CD14-positive monocyte (primary cell): ENCODE measurements around the gene PA2G4. TPM values are rescaled to one million over a fixed set of nuclear protein-coding genes. Genes with fewer than 3 reads are reported as not detected.

Experiments
- DNase-seq, 3 donors: peaks; one replicate each; pipeline ENCODE4 v3.0.0-alpha.2; 2011 to 2022
- H2AFZ ChIP-seq: 2 replicates; pipeline ENCODE4 v1.6.0; 2012; ENCODE audit warnings: mild to moderate bottlenecking, low read depth, low read length, inconsistent platforms; ENCODE audit not compliant: insufficient read depth, poor library complexity, severe bottlenecking
- H3K27ac ChIP-seq, 2 donors: 1 replicate in 1 of 2; 2 replicates in 1 of 2; pipeline ENCODE4 v1.5.1; 2012 to 2013; ENCODE audit warnings: low read length in 2 of 2, control low read depth in 1 of 2, inconsistent platforms in 1 of 2, low read depth in 1 of 2, mild to moderate bottlenecking in 1 of 2
- H3K27me3 ChIP-seq, 2 donors: one replicate each; pipeline versions ENCODE4 v1.6.0 to v1.6.1; 2011 to 2013; ENCODE audit warnings: low read length in 2 of 2; ENCODE audit not compliant: control insufficient read depth in 2 of 2, insufficient read depth in 2 of 2
- H3K36me3 ChIP-seq, 2 donors: replicated peaks in 1 of 2; 1 replicate in 1 of 2; 2 replicates in 1 of 2; pipeline versions ENCODE4 v1.5.1 to v1.6.1; 2012 to 2013; ENCODE audit warnings: low read length in 2 of 2, control low read depth in 1 of 2, inconsistent platforms in 1 of 2, mild to moderate bottlenecking in 1 of 2; ENCODE audit not compliant: insufficient read depth in 2 of 2, control insufficient read depth in 1 of 2
- H3K4me1 ChIP-seq, 2 donors: 1 replicate in 1 of 2; 2 replicates in 1 of 2; pipeline versions ENCODE4 v1.5.1 to v1.6.1; 2012 to 2013; ENCODE audit warnings: low read length in 2 of 2, control low read depth in 1 of 2, inconsistent platforms in 1 of 2, mild to moderate bottlenecking in 1 of 2, moderate library complexity in 1 of 2; ENCODE audit not compliant: insufficient read depth in 2 of 2, control insufficient read depth in 1 of 2
- H3K4me2 ChIP-seq: replicated peaks from 2 replicates; pipeline ENCODE3; 2012; ENCODE audit warnings: low read length, moderate library complexity, mild to moderate bottlenecking; ENCODE audit not compliant: poor library complexity, severe bottlenecking; ENCODE audit errors: extremely low read depth
- H3K4me3 ChIP-seq, 3 experiments: fragments of 200-600 bp in 1 of 3; sonication (generic) in 1 of 3; replicated peaks in 1 of 3; 1 replicate in 2 of 3; 2 replicates in 1 of 3; pipeline ENCODE4 v1.5.1; 2011 to 2013; ENCODE audit warnings: low read length in 3 of 3, mild to moderate bottlenecking in 3 of 3, control low read depth in 2 of 3, low read depth in 2 of 3, inconsistent platforms in 1 of 3, moderate library complexity in 1 of 3
- H3K79me2 ChIP-seq: 2 replicates; pipeline ENCODE4 v1.6.0; 2012; ENCODE audit warnings: mild to moderate bottlenecking, control low read depth, inconsistent platforms, low read length, moderate library complexity; ENCODE audit not compliant: insufficient read depth
- H3K9ac ChIP-seq: 2 replicates; pipeline ENCODE4 v1.6.0; 2017; ENCODE audit warnings: low read length, mild to moderate bottlenecking; ENCODE audit not compliant: insufficient read depth, poor library complexity, severe bottlenecking
- H3K9me3 ChIP-seq, 2 donors: replicated peaks in 1 of 2; 1 replicate in 1 of 2; 2 replicates in 1 of 2; pipeline versions ENCODE4 v1.5.1 to v1.6.1; 2012 to 2013; ENCODE audit warnings: low read length in 2 of 2, control low read depth in 1 of 2; ENCODE audit not compliant: control insufficient read depth in 1 of 2, insufficient read depth in 1 of 2
- H4K20me1 ChIP-seq: 2 replicates; pipeline ENCODE4 v1.6.0; 2012; ENCODE audit warnings: mild to moderate bottlenecking, low read length, control low read depth, moderate library complexity; ENCODE audit not compliant: insufficient read depth
- H3K27ac Mint-ChIP-seq, 7 donors: one replicate each; pipeline ENCODE4 v1.8.0; 2020; ENCODE audit warnings: mild to moderate bottlenecking in 7 of 7, mixed read lengths in 7 of 7, moderate library complexity in 6 of 7, inconsistent platforms in 2 of 7
- H3K27me3 Mint-ChIP-seq, 3 donors: one replicate each; pipeline ENCODE4 v1.8.0; 2021 to 2022; ENCODE audit warnings: low read depth in 3 of 3, mild to moderate bottlenecking in 3 of 3, mixed read lengths in 3 of 3, moderate library complexity in 3 of 3, inconsistent platforms in 1 of 3
- H3K36me3 Mint-ChIP-seq, 2 donors: one replicate each; pipeline ENCODE4 v1.8.0; 2020; ENCODE audit warnings: mixed read lengths in 2 of 2, inconsistent platforms in 1 of 2, mild to moderate bottlenecking in 1 of 2
- H3K4me1 Mint-ChIP-seq: one replicate; pipeline ENCODE4 v1.8.0; 2020; ENCODE audit warnings: mild to moderate bottlenecking, mixed read lengths
- H3K4me3 Mint-ChIP-seq, 2 donors: one replicate each; pipeline ENCODE4 v1.8.0; 2020; ENCODE audit warnings: mild to moderate bottlenecking in 2 of 2, mixed read lengths in 2 of 2, moderate library complexity in 1 of 2
- H3K9me3 Mint-ChIP-seq, 7 donors: one replicate each; pipeline ENCODE4 v1.8.0; 2020 to 2022; ENCODE audit warnings: mixed read lengths in 7 of 7, mild to moderate bottlenecking in 6 of 7, moderate library complexity in 6 of 7, inconsistent platforms in 2 of 7
- CTCF ChIP-seq: fragments of 200-600 bp; IDR thresholded peaks from one replicate; pipeline ENCODE4 v1.8.0; 2022; ENCODE audit warnings: antibody characterized with exemption, mild to moderate bottlenecking
- WGBS: methylation state at CpG from one replicate; pipeline ENCODE4 v1.1.5; 2013; ENCODE audit warnings: missing lambda C conversion rate; ENCODE audit not compliant: insufficient coverage; 5-methylcytosine and 5-hydroxymethylcytosine counted together
- intact Hi-C, 2 donors: fragments of 100-400 bp; cut with micrococcal nuclease; formaldehyde crosslinking; loops; one replicate each; pipeline versions ENCODE4 v1.15.0 to v1.15.1; 2023
- polyA plus RNA-seq, 3 donors: library from polyadenylated mRNA; depleted of rRNA in 1 of 3; unstranded in 2 of 3; stranded (reverse) in 1 of 3; fragments of 300-500 nt in 2 of 3; fragments of >200 nt in 1 of 3; fragmentation: Illumina TruSeq in 2 of 3; gene quantifications; 1 replicate in 2 of 3; 2 replicates in 1 of 3; pipeline ENCODE4 v1.2.3, GENCODE V29; 2012 to 2021

Gene PA2G4
- polyA plus RNA-seq, 3 donors: 83.0 to 84.2 (median 83.0) TPM

GRCh38 chr12:56107242-56107641 is 2.9 kb downstream of the PA2G4 start:
- Histone ChIP-seq H3K4me1 (peaks cover 19 to 23% of the 10 kb centered on the region in 2 donors), H3K9me3 (no peaks in the 10 kb centered on the region), H3K4me3 (no peak overlapping the region), H3K79me2 (peaks cover 35% of the 10 kb centered on the region), H3K27ac (no peak overlapping the region), H4K20me1 (peaks cover 8% of the 10 kb centered on the region), H3K4me2 (no peak overlapping the region), H3K9ac (no peak overlapping the region), H3K27me3 (no peaks in the 10 kb centered on the region), H3K36me3 (peaks cover 52 to 58% of the 10 kb centered on the region in 2 donors), H2AFZ (no peak overlapping the region)
- no peaks in the 10 kb centered on the region for H3K9me3 Mint-ChIP-seq
- TF ChIP-seq CTCF: no peak
- peaks cover 23% of the 10 kb centered on the region for H3K4me1 Mint-ChIP-seq
- H3K27ac Mint-ChIP-seq: peak overlapping the region in 1 of 7 donors; percentile 57
- H3K4me3 Mint-ChIP-seq: no peak overlapping the region
- no peak for DNase-seq
- 100% methylated on average over 2 of the region's 3 CpGs for WGBS
- peaks cover 51 to 59% of the 10 kb centered on the region in 2 donors for H3K36me3 Mint-ChIP-seq
- intact Hi-C loops: loop anchor here in 1 of 2 donors (10.0 kb wide), 1 partner anchor 112 kb away; the partner anchor contains the start of gene SUOX
- H3K27me3 Mint-ChIP-seq: peaks cover 0 to under 1% (median 0%) of the 10 kb centered on the region in 3 donors

- Histone ChIP-seq H3K9ac (no peak overlapping the region), H3K27ac (no peak overlapping the region), H3K79me2 (peaks cover 23% of the 10 kb centered on the region), H4K20me1 (peaks cover 7% of the 10 kb centered on the region), H3K4me1 (peaks cover 8 to 11% of the 10 kb centered on the region in 2 donors), H3K36me3 (peaks cover 65 to 73% of the 10 kb centered on the region in 2 donors), H3K9me3 (no peaks in the 10 kb centered on the region), H3K4me2 (no peak overlapping the region), H3K4me3 (no peak overlapping the region), H3K27me3 (no peaks in the 10 kb centered on the region), H2AFZ (no peak overlapping the region)
- no peak for DNase-seq
- intact Hi-C loops: loop anchor here in 1 of 2 donors (10.0 kb wide), 2 partner anchors 136 to 286 kb away; partner anchors contain the start of genes DNAJC14 and RAB5B
- Mint-ChIP-seq H3K4me3 (no peak overlapping the region), H3K27me3 (no peaks in the 10 kb centered on the region), H3K36me3 (peaks cover 67 to 75% of the 10 kb centered on the region in 2 donors), H3K4me1 (peaks cover 10% of the 10 kb centered on the region), H3K9me3 (no peaks in the 10 kb centered on the region), H3K27ac (no peak overlapping the region)
- WGBS: 100% methylated on average over 2 of the region's 5 CpGs
- TF ChIP-seq CTCF: no peak
Measured at GRCh38 chr12:56110571-56110970, 6.2 kb downstream of the PA2G4 start.
